Measurements from ENCODE around the gene TMEM200B.
"Not testable (repeated sequence)": the region's sequence is repeated elsewhere in the genome, so short reads cannot be mapped to it uniquely, and the experiment has no call there.

Gene TMEM200B

GRCh38 chr1:29105822-29106221 lies 17.9 kb downstream of the TMEM200B start:
- DNase-seq, result no peak

- no peak for DNase-seq
These were observed 23.2 kb downstream of the TMEM200B start for GRCh38 chr1:29100487-29100886.

- DNase-seq, result no peak
These were observed 24.4 kb downstream of the TMEM200B start for GRCh38 chr1:29099286-29099685.

GRCh38 chr1:29096231-29096886 lies 27.3 kb downstream of the TMEM200B start:
- no peak for DNase-seq

- no peak for DNase-seq
These were observed 28.7 kb downstream of the TMEM200B start for GRCh38 chr1:29094954-29095353.

- DNase-seq, result no peak
These were observed 29.3 kb downstream of the TMEM200B start for GRCh38 chr1:29094433-29094832.

GRCh38 chr1:29092704-29093103 lies 31.0 kb downstream of the TMEM200B start:
- not testable (repeated sequence) for DNase-seq

- no peak for DNase-seq
These were observed 32.6 kb downstream of the TMEM200B start for GRCh38 chr1:29090937-29091618.

- no peak for DNase-seq
These were observed 39.5 kb downstream of the TMEM200B start for GRCh38 chr1:29084196-29084521.

GRCh38 chr1:29083317-29084195 lies 40.1 kb downstream of the TMEM200B start:
- no peak for DNase-seq

- no peak for DNase-seq
These were observed 41.2 kb downstream of the TMEM200B start for GRCh38 chr1:29082519-29082918.

- DNase-seq, result no peak
These were observed 42.5 kb downstream of the TMEM200B start for GRCh38 chr1:29081201-29081600.

GRCh38 chr1:29079916-29080629 lies 43.6 kb downstream of the TMEM200B start:
- not testable (repeated sequence) for DNase-seq

- DNase-seq, result no peak
These were observed 46.5 kb downstream of the TMEM200B start for GRCh38 chr1:29077155-29077554.

All from CD4-positive, alpha-beta T cell treated with Interleukin-17A for 1 hour (primary cell).